ENCODE data around the gene ARID4B.

- TF ChIP-seq POLR2AphosphoS5 (IDR thresholded peaks at IDR 0.05; ENCODE audit: low read depth, low read length) = no peak
- no peak for TF ChIP-seq POLR2A (IDR thresholded peaks at IDR 0.05; ENCODE audit: low read depth, low read length)
These were observed 49.1 kb downstream of the ARID4B start for GRCh38 chr1:235278915-235279292.
